ENCODE results near the gene SMAD3. TPM values are rescaled to one million over a fixed set of nuclear protein-coding genes. Genes with fewer than 3 reads are reported as not detected.
A peak's percentile ranks its signal among the peaks of the same experiment; 100 is the strongest.

The SMAD3 gene
- total and polyA plus RNA-seq, 10 of the 15 experiments (the other 5 are each of a cell fraction or from before 2014, with no cell fraction given), result 5.6 to 43.2 (median 16.0) TPM

GRCh38 chr15:67198157-67198754 lies 132.9 kb downstream of the SMAD3 start (continued):
- no peak for TF ChIP-seq PRDM15 (CRISPR knock-in tag; IDR thresholded peaks at IDR 0.05)
- no peak for TF ChIP-seq ZNF24 (IDR thresholded peaks at IDR 0.05)
- peak; percentile 51; the same call in 1 of the 2 replicates for TF ChIP-seq SPI1 (IDR thresholded peaks at IDR 0.05; ENCODE audit: borderline replicate concordance, insufficient read depth, low read depth, low read length)
- TF ChIP-seq SMAD5 (IDR thresholded peaks at IDR 0.05; ENCODE audit: low read depth), result no peak
- no peak for TF ChIP-seq ZNF207 (IDR thresholded peaks at IDR 0.05; ENCODE audit: borderline replicate concordance)
- TF ChIP-seq RCOR1 (conservative IDR thresholded peaks at IDR 0.05; ENCODE audit: low read depth, low read length), result no peak
- TF ChIP-seq TCF3 (IDR thresholded peaks at IDR 0.05; ENCODE audit: borderline replicate concordance, insufficient read depth, low read depth, low read length), result no peak
- TF ChIP-seq ZNF687 (IDR thresholded peaks at IDR 0.05), result no peak
- no peak for TF ChIP-seq E4F1 (IDR thresholded peaks at IDR 0.05; ENCODE audit: borderline replicate concordance, partially characterized antibody)
- TF ChIP-seq NR2C2 (IDR thresholded peaks at IDR 0.05; ENCODE audit: borderline replicate concordance, control insufficient read depth, insufficient read length, low read depth), result no peak
- no peak for TF ChIP-seq ZNF384 (IDR thresholded peaks at IDR 0.05; ENCODE audit: borderline replicate concordance, low read depth, low read length)
- no peak for TF ChIP-seq NKRF (conservative IDR thresholded peaks at IDR 0.05)
- 0 out of 2 replicates have a peak, but pooled peaks have one; percentile 43 for TF ChIP-seq CBX5 (IDR thresholded peaks at IDR 0.05; ENCODE audit: low read depth)
